Smooth muscle cell (in vitro differentiated cells): ENCODE results near the gene SALL4. TPM values are rescaled to one million over a fixed set of nuclear protein-coding genes. Genes with fewer than 3 reads are reported as not detected.

ENCODE experiments used
- DNase-seq: peaks from one replicate; lab custom pipeline; 2025; ENCODE audit not compliant: unreplicated experiment; lab: John Stamatoyannopoulos, UW
- H2AFZ ChIP-seq: fragments of 200-600 bp; sonication (generic); 2 replicates; pipeline ENCODE4 v1.6.0; 2016; ENCODE audit warnings: antibody characterized with exemption, low read depth, mild to moderate bottlenecking
- H3F3A ChIP-seq: fragments of 200-600 bp; sonication (generic); 2 replicates; pipeline ENCODE4 v1.6.0; 2017; ENCODE audit warnings: antibody characterized with exemption, low read depth
- H3K27ac ChIP-seq: fragments of 200-600 bp; sonication (generic); 2 replicates; pipeline ENCODE4 v1.5.1; 2016; ENCODE audit warnings: low read depth, mild to moderate bottlenecking
- H3K27me3 ChIP-seq: fragments of 200-600 bp; sonication (generic); 2 replicates; pipeline ENCODE4 v1.6.1; 2016; ENCODE audit warnings: low read depth, mild to moderate bottlenecking
- H3K36me3 ChIP-seq: fragments of 200-600 bp; sonication (generic); 2 replicates; pipeline ENCODE4 v1.5.1; 2016; ENCODE audit warnings: low read depth
- H3K4me1 ChIP-seq: fragments of 200-600 bp; sonication (generic); 2 replicates; pipeline ENCODE4 v1.5.1; 2016; ENCODE audit warnings: low read depth
- H3K4me2 ChIP-seq: fragments of 200-600 bp; sonication (generic); 2 replicates; pipeline ENCODE4 v1.6.0; 2016; ENCODE audit warnings: mild to moderate bottlenecking
- H3K4me3 ChIP-seq: fragments of 200-600 bp; sonication (generic); 2 replicates; pipeline ENCODE4 v1.5.1; 2016; ENCODE audit warnings: mild to moderate bottlenecking
- H3K79me2 ChIP-seq: fragments of 200-600 bp; sonication (generic); 2 replicates; pipeline ENCODE4 v1.6.0; 2016; ENCODE audit warnings: low read depth, mild to moderate bottlenecking
- H3K9ac ChIP-seq: fragments of 200-600 bp; sonication (generic); 2 replicates; pipeline ENCODE4 v1.6.0; 2016; ENCODE audit warnings: low read depth
- H3K9me3 ChIP-seq: fragments of 200-600 bp; sonication (generic); replicated peaks from 2 replicates; pipeline ENCODE4 v1.5.1; 2016; ENCODE audit warnings: low read depth
- H4K20me1 ChIP-seq: fragments of 200-600 bp; sonication (generic); 2 replicates; pipeline ENCODE4 v1.6.0; 2016; ENCODE audit warnings: low read depth
- WGBS: methylation state at CpG from one replicate; pipeline ENCODE4 v1.1.7; 2016; ENCODE audit warnings: low lambda C conversion rate; 5-methylcytosine and 5-hydroxymethylcytosine counted together
- polyA plus RNA-seq: library from polyadenylated mRNA; unstranded; fragments of >200 nt; fragmentation: Nextera tagmentation; extraction: Ambion mirVana; gene quantifications from 2 replicates; pipeline ENCODE4 v1.2.1, GENCODE V29; 2016
- total RNA-seq: library from RNA; depleted of rRNA; stranded (reverse); fragments of >200 nt; gene quantifications from 2 replicates; pipeline ENCODE4 v1.2.3, GENCODE V29; 2014
- TF ChIP-seq, protein P1 (sequence below): fragments of 200-600 bp; sonication (generic); IDR thresholded peaks from 2 replicates; pipeline ENCODE4 v1.5.1; 2017; ENCODE audit warnings: borderline replicate concordance, mild to moderate bottlenecking, antibody characterized with exemption; ENCODE audit not compliant: insufficient read depth, poor library complexity, severe bottlenecking

The SALL4 gene
- total RNA-seq (17.6 TPM in 2 replicates), polyA plus RNA-seq (9.5 and 14.2 TPM in 2 replicates)

DNA sequence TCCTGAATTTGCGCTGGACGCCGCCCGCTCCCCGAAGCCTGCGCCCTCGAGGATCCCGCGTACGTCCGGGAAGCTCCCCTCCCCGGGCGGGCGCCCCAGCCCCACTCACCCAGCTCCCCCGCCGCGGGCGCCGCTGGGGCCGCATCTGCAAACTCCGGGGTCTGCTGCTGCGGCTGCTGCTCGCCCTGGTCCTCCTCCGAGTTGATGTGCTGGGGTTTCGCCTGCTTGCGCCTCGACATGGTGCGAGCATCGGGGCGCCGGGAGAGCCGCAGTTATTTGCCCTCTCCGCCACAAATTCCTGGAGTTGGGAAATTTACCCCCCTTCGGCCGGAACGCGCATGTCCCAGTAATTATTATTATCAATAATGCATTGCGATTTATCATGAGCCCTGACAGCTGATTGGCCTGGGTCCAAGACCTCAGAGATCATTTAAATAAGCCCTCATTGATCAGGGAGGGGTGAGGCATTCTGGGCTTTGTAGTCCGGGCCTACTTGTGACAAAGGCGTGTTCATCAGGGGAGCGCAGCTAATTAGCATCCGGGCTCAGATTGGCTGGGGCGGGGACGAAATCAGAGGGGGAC, at the start of gene SALL4:
SALL4 (minus strand) TSS at position 352 of the 582 bp plus-strand sequence; CDS start at position 239, 113 bp downstream.
- Histone ChIP-seq H3K79me2 (peaks cover 39% of the 10 kb centered on the region), H3K9me3 (no peaks in the 10 kb centered on the region), H3K4me1 (peaks cover 43% of the 10 kb centered on the region), H4K20me1 (peaks cover 15% of the 10 kb centered on the region), H3K4me3 (peak within 1 kb of the TSS; percentile 90), H3K4me2 (peak within 1 kb of the TSS; percentile 89), H3K27me3 (no peaks in the 10 kb centered on the region), H3K27ac (peak within 1 kb of the TSS; percentile 69), H2AFZ (peak within 1 kb of the TSS; percentile 96), H3K9ac (peak within 1 kb of the TSS; percentile 76), H3K36me3 (no peaks in the 10 kb centered on the region), H3F3A (peaks cover 28% of the 10 kb centered on the region)
- TF ChIP-seq, protein P1, sequence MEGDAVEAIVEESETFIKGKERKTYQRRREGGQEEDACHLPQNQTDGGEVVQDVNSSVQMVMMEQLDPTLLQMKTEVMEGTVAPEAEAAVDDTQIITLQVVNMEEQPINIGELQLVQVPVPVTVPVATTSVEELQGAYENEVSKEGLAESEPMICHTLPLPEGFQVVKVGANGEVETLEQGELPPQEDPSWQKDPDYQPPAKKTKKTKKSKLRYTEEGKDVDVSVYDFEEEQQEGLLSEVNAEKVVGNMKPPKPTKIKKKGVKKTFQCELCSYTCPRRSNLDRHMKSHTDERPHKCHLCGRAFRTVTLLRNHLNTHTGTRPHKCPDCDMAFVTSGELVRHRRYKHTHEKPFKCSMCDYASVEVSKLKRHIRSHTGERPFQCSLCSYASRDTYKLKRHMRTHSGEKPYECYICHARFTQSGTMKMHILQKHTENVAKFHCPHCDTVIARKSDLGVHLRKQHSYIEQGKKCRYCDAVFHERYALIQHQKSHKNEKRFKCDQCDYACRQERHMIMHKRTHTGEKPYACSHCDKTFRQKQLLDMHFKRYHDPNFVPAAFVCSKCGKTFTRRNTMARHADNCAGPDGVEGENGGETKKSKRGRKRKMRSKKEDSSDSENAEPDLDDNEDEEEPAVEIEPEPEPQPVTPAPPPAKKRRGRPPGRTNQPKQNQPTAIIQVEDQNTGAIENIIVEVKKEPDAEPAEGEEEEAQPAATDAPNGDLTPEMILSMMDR, result no peak
- 1% methylated on average over 35 of the region's 44 CpGs for WGBS
- no peak for DNase-seq

DNA sequence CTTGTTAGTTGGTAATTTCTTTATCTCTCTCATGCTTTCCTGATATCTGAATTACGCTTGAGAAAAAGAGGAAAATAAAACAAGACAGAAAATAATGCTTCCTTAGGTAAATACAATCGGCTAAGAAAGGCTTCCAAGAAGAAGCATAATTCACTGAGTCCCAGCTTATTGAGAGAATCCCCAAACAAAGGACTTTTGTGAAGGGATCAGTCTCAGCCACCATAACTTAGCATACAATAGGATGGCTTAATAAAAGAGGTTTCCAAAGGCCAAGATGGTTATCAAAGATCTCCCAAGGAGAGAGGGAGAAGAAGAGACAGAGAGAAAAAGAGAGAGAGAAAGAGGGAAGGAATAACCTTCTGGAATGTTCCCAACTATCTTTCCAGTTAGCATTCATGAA, 46.0 kb upstream of the SALL4 start:
- Histone ChIP-seq H3K9me3 (no peaks in the 10 kb centered on the region), H3K27ac (no peak overlapping the region), H4K20me1 (no peaks in the 10 kb centered on the region), H2AFZ (peak overlapping the region; percentile 31), H3K27me3 (no peaks in the 10 kb centered on the region), H3K4me2 (no peak overlapping the region), H3K4me1 (peaks cover 15% of the 10 kb centered on the region), H3K36me3 (no peaks in the 10 kb centered on the region), H3K9ac (no peak overlapping the region), H3K4me3 (no peak overlapping the region), H3F3A (no peaks in the 10 kb centered on the region), H3K79me2 (no peaks in the 10 kb centered on the region)
- TF ChIP-seq, protein P1, result no peak
- 85% methylated on average over 2 of the region's 2 CpGs for WGBS
- no peak for DNase-seq

DNA sequence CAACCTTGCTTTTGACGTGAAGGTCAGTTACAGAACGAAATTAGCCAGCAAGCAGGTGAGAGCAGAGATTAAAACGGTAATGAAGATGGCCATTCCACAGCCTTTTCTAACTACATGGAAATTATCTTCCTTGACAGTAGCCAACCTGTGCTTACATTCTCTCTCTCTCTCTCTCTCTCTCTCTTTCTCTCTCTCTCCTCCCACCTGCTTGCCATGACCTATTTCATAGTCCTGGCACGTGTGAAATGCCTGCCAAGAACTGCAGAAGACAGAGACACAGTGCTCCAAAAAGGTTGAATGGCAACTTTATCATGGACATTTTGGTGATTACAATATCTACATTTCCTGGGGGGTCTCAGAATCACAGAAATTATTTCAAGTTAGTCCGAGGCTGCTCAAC, 38.5 kb upstream of the SALL4 start:
- Histone ChIP-seq H3K4me1 (peaks cover 7% of the 10 kb centered on the region), H4K20me1 (no peaks in the 10 kb centered on the region), H3K27me3 (no peaks in the 10 kb centered on the region), H3K4me2 (no peak overlapping the region), H3K36me3 (no peaks in the 10 kb centered on the region), H3K4me3 (no peak overlapping the region), H3K9me3 (no peaks in the 10 kb centered on the region), H3K79me2 (no peaks in the 10 kb centered on the region), H3K27ac (no peak overlapping the region), H3K9ac (no peak overlapping the region), H3F3A (no peaks in the 10 kb centered on the region), H2AFZ (no peak overlapping the region)
- 94% methylated on average over 5 of the region's 5 CpGs for WGBS
- no peak for DNase-seq
- TF ChIP-seq, protein P1, result no peak

DNA sequence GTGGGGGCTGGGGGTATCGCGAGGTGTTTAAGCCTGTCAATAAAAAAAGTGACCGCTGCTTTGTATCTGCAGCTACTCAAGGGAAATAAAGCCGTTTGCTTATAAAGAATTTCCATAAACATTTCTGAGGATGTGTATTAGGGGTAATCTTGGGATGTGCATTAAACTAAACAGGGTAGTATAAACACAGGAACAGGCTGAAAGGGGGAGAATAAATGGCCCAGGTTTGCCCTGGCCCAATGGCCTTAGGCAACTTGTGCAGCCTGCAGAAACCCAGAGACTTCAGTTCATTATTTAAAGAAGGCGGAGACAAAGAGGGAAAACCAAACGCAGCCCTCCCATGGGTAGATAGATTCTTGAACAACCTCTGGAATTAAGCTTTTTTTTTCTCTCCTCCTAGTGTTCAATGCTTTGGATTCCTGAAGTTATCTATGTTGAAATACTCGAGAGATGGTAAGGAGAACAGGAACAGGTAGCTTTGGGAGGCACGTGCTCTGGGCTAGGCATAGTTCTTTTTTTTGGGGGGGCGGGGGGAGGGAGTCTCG, 35.6 kb upstream of the SALL4 start:
- whole genome bisulfite sequencing, result 64% methylated on average over 10 of the region's 10 CpGs
- Histone ChIP-seq H3K4me2 (no peak overlapping the region), H3K9ac (no peak overlapping the region), H3K4me1 (peaks cover 7% of the 10 kb centered on the region), H3K36me3 (no peaks in the 10 kb centered on the region), H3K9me3 (no peaks in the 10 kb centered on the region), H3F3A (no peaks in the 10 kb centered on the region), H3K27ac (no peak overlapping the region), H3K4me3 (no peak overlapping the region), H4K20me1 (no peaks in the 10 kb centered on the region), H2AFZ (no peak overlapping the region), H3K79me2 (no peaks in the 10 kb centered on the region), H3K27me3 (no peaks in the 10 kb centered on the region)
- DNase-seq, result no peak
- TF ChIP-seq, protein P1, result no peak
